ENCODE results near the gene EFCAB13.

Gene EFCAB13

GRCh38 chr17:47323382-47324223 lies at the start of gene EFCAB13:
EFCAB13 (plus strand) TSS chr17:47323955; CDS start chr17:47328354, 4,399 bp downstream.
- Histone ChIP-seq H3K36me3 (ENCODE audit: insufficient read depth, low read length) (no peaks in the 10 kb centered on the region), H3K9me3 (ENCODE audit: control insufficient read depth, insufficient read depth, low read length) (peaks cover 4% of the 10 kb centered on the region; the same call in 1 of the 2 replicates), H3K9ac (ENCODE audit: low read depth, low read length) (peak within 1 kb of the TSS; percentile 89), H3K4me1 (ENCODE audit: insufficient read depth, low read length) (no peaks in the 10 kb centered on the region; the same call in 1 of the 2 replicates)

GRCh38 chr17:47274319-47275069 lies 49.3 kb upstream of the EFCAB13 start:
- Histone ChIP-seq H3K9ac (ENCODE audit: low read depth, low read length) (no peak overlapping the region), H3K4me1 (ENCODE audit: insufficient read depth, low read length) (peaks cover 32% of the 10 kb centered on the region), H3K9me3 (ENCODE audit: control insufficient read depth, insufficient read depth, low read length) (no peaks in the 10 kb centered on the region), H3K36me3 (ENCODE audit: insufficient read depth, low read length) (no peaks in the 10 kb centered on the region)

GRCh38 chr17:47275245-47275984 lies 48.3 kb upstream of the EFCAB13 start:
- Histone ChIP-seq H3K9ac (ENCODE audit: low read depth, low read length) (peak overlapping the region; percentile 21), H3K36me3 (ENCODE audit: insufficient read depth, low read length) (no peaks in the 10 kb centered on the region), H3K4me1 (ENCODE audit: insufficient read depth, low read length) (peaks cover 35% of the 10 kb centered on the region), H3K9me3 (ENCODE audit: control insufficient read depth, insufficient read depth, low read length) (no peaks in the 10 kb centered on the region)

- Histone ChIP-seq H3K9ac (ENCODE audit: low read depth, low read length) (no peak overlapping the region), H3K9me3 (ENCODE audit: control insufficient read depth, insufficient read depth, low read length) (no peaks in the 10 kb centered on the region), H3K4me1 (ENCODE audit: insufficient read depth, low read length) (peaks cover 35% of the 10 kb centered on the region), H3K36me3 (ENCODE audit: insufficient read depth, low read length) (no peaks in the 10 kb centered on the region)
Observed at GRCh38 chr17:47276444-47276843, 47.3 kb upstream of the EFCAB13 start.

GRCh38 chr17:47276868-47277267 lies 46.9 kb upstream of the EFCAB13 start:
- H3K4me1 ChIP-seq (ENCODE audit: insufficient read depth, low read length): peaks cover 35% of the 10 kb centered on the region
- H3K9ac ChIP-seq (ENCODE audit: low read depth, low read length): no peak overlapping the region
- H3K9me3 ChIP-seq (ENCODE audit: control insufficient read depth, insufficient read depth, low read length): no peaks in the 10 kb centered on the region
- no peaks in the 10 kb centered on the region for H3K36me3 ChIP-seq (ENCODE audit: insufficient read depth, low read length)

- H3K9ac ChIP-seq (ENCODE audit: low read depth, low read length): no peak overlapping the region
- H3K4me1 ChIP-seq (ENCODE audit: insufficient read depth, low read length): peaks cover 35% of the 10 kb centered on the region
- no peaks in the 10 kb centered on the region for H3K36me3 ChIP-seq (ENCODE audit: insufficient read depth, low read length)
- no peaks in the 10 kb centered on the region for H3K9me3 ChIP-seq (ENCODE audit: control insufficient read depth, insufficient read depth, low read length)
Observed at GRCh38 chr17:47277921-47278320, 45.8 kb upstream of the EFCAB13 start.

GRCh38 chr17:47278561-47278960 lies 45.2 kb upstream of the EFCAB13 start:
- H3K9ac ChIP-seq (ENCODE audit: low read depth, low read length): no peak overlapping the region
- H3K4me1 ChIP-seq (ENCODE audit: insufficient read depth, low read length): peaks cover 35% of the 10 kb centered on the region
- no peaks in the 10 kb centered on the region for H3K36me3 ChIP-seq (ENCODE audit: insufficient read depth, low read length)
- no peaks in the 10 kb centered on the region for H3K9me3 ChIP-seq (ENCODE audit: control insufficient read depth, insufficient read depth, low read length)

- Histone ChIP-seq H3K36me3 (ENCODE audit: insufficient read depth, low read length) (no peaks in the 10 kb centered on the region), H3K9ac (ENCODE audit: low read depth, low read length) (no peak overlapping the region), H3K9me3 (ENCODE audit: control insufficient read depth, insufficient read depth, low read length) (no peaks in the 10 kb centered on the region), H3K4me1 (ENCODE audit: insufficient read depth, low read length) (peaks cover 35% of the 10 kb centered on the region)
Observed at GRCh38 chr17:47279062-47279801, 44.5 kb upstream of the EFCAB13 start.

- no peak overlapping the region for H3K9ac ChIP-seq (ENCODE audit: low read depth, low read length)
- no peaks in the 10 kb centered on the region for H3K9me3 ChIP-seq (ENCODE audit: control insufficient read depth, insufficient read depth, low read length)
- H3K4me1 ChIP-seq (ENCODE audit: insufficient read depth, low read length): peaks cover 30% of the 10 kb centered on the region
- H3K36me3 ChIP-seq (ENCODE audit: insufficient read depth, low read length): no peaks in the 10 kb centered on the region
Observed at GRCh38 chr17:47280072-47280811, 43.5 kb upstream of the EFCAB13 start.

- H3K36me3 ChIP-seq (ENCODE audit: insufficient read depth, low read length): no peaks in the 10 kb centered on the region
- no peak overlapping the region for H3K9ac ChIP-seq (ENCODE audit: low read depth, low read length)
- no peaks in the 10 kb centered on the region for H3K9me3 ChIP-seq (ENCODE audit: control insufficient read depth, insufficient read depth, low read length)
- peaks cover 22% of the 10 kb centered on the region for H3K4me1 ChIP-seq (ENCODE audit: insufficient read depth, low read length)
Observed at GRCh38 chr17:47281216-47281615, 42.5 kb upstream of the EFCAB13 start.

GRCh38 chr17:47285003-47285402 lies 38.8 kb upstream of the EFCAB13 start:
- no peaks in the 10 kb centered on the region for H3K4me1 ChIP-seq (ENCODE audit: insufficient read depth, low read length)

GRCh38 chr17:47286198-47286914 lies 37.4 kb upstream of the EFCAB13 start:
- peaks cover 12% of the 10 kb centered on the region; the same call in 1 of the 2 replicates for H3K4me1 ChIP-seq (ENCODE audit: insufficient read depth, low read length)
- H3K9ac ChIP-seq (ENCODE audit: low read depth, low read length): no peak overlapping the region
- H3K36me3 ChIP-seq (ENCODE audit: insufficient read depth, low read length): no peaks in the 10 kb centered on the region
- no peaks in the 10 kb centered on the region for H3K9me3 ChIP-seq (ENCODE audit: control insufficient read depth, insufficient read depth, low read length)

More at GRCh38 chr17:47285003-47285402, 38.8 kb upstream of the EFCAB13 start:
- H3K9me3 ChIP-seq (ENCODE audit: control insufficient read depth, insufficient read depth, low read length): no peaks in the 10 kb centered on the region
- H3K9ac ChIP-seq (ENCODE audit: low read depth, low read length): no peak overlapping the region
- no peaks in the 10 kb centered on the region for H3K36me3 ChIP-seq (ENCODE audit: insufficient read depth, low read length)

GRCh38 chr17:47287068-47287467 lies 36.7 kb upstream of the EFCAB13 start:
- Histone ChIP-seq H3K9ac (ENCODE audit: low read depth, low read length) (no peak overlapping the region), H3K4me1 (ENCODE audit: insufficient read depth, low read length) (peaks cover 16% of the 10 kb centered on the region; the same call in 1 of the 2 replicates), H3K36me3 (ENCODE audit: insufficient read depth, low read length) (no peaks in the 10 kb centered on the region), H3K9me3 (ENCODE audit: control insufficient read depth, insufficient read depth, low read length) (no peaks in the 10 kb centered on the region)
